PC-9 (cell line): ENCODE data around the gene NAMPT. TPM values are rescaled to one million over a fixed set of nuclear protein-coding genes. Genes with fewer than 3 reads are reported as not detected.
"Not testable (repeated sequence)": the region's sequence is repeated elsewhere in the genome, so short reads cannot be mapped to it uniquely, and the experiment has no call there.

Source experiments
- BruUV-seq: library from RNA; stranded (reverse); fragments of 400-500 nt; replicated peaks from 2 replicates; lab custom pipeline; 2021; lab: Mats Ljungman, UMichigan
- CTCF ChIA-PET: fragments of 300-600 bp; sonication (Branson Sonifier 250); formaldehyde crosslinking; loops from one replicate; lab custom pipeline; 2022; ENCODE audit warnings: antibody characterized with exemption; lab: Charles Lee
- POLR2A ChIA-PET: fragments of 300-600 bp; sonication (Branson Sonifier 250); formaldehyde crosslinking; loops from one replicate; lab custom pipeline; 2022; ENCODE audit warnings: antibody characterized with exemption; ENCODE audit not compliant: unreplicated experiment; lab: Charles Lee
- DNase-seq, 2 experiments: peaks; one replicate each; pipeline versions ENCODE4 v3.0.0 to v3.0.0-alpha.2; 2015 to 2022; ENCODE audit warnings: mixed read lengths in 1 of 2
- H2AFZ ChIP-seq: fragments of 200-600 bp; sonication (generic); 2 replicates; pipeline ENCODE4 v1.8.1; 2017; ENCODE audit warnings: antibody characterized with exemption
- H3F3A ChIP-seq: fragments of 200-600 bp; sonication (generic); 2 replicates; pipeline ENCODE4 v1.8.1; 2017; ENCODE audit warnings: antibody characterized with exemption, mild to moderate bottlenecking, low read depth; ENCODE audit not compliant: insufficient read depth
- H3K27ac ChIP-seq: fragments of 200-600 bp; sonication (generic); 2 replicates; pipeline ENCODE4 v1.6.1; 2016; ENCODE audit warnings: mixed run types
- H3K27me3 ChIP-seq: fragments of 200-600 bp; sonication (generic); 2 replicates; pipeline ENCODE4 v1.6.1; 2016; ENCODE audit warnings: low read depth, mixed run types; ENCODE audit not compliant: insufficient read depth
- H3K36me3 ChIP-seq: fragments of 200-600 bp; sonication (generic); 2 replicates; pipeline ENCODE4 v1.6.1; 2016; ENCODE audit warnings: low read depth, mixed run types
- H3K4me1 ChIP-seq: fragments of 200-600 bp; sonication (generic); replicated peaks from 2 replicates; pipeline ENCODE4 v1.6.1; 2016; ENCODE audit warnings: mixed run types; ENCODE audit not compliant: insufficient read depth
- H3K4me2 ChIP-seq: fragments of 200-600 bp; sonication (generic); 2 replicates; pipeline ENCODE4 v1.6.1; 2017; ENCODE audit warnings: mixed run types
- H3K4me3 ChIP-seq: fragments of 200-600 bp; sonication (generic); 2 replicates; pipeline ENCODE4 v1.6.1; 2016; ENCODE audit warnings: mixed run types
- H3K79me2 ChIP-seq: fragments of 200-600 bp; sonication (generic); 2 replicates; pipeline ENCODE4 v1.6.1; 2017; ENCODE audit warnings: low read depth, mixed run types
- H3K9me2 ChIP-seq: fragments of 200-600 bp; sonication (generic); 2 replicates; pipeline ENCODE4 v1.8.1; 2017; ENCODE audit warnings: mild to moderate bottlenecking; ENCODE audit not compliant: insufficient read depth
- H3K9me3 ChIP-seq: fragments of 200-600 bp; sonication (generic); 2 replicates; pipeline ENCODE4 v1.8.1; 2016; ENCODE audit warnings: low read depth; ENCODE audit not compliant: insufficient read depth
- H4K20me1 ChIP-seq: fragments of 200-600 bp; sonication (generic); 2 replicates; pipeline ENCODE4 v1.8.1; 2017; ENCODE audit not compliant: insufficient read depth
- CTCF ChIP-seq: fragments of 200-600 bp; sonication (generic); conservative IDR thresholded peaks from 2 replicates; pipeline ENCODE4 v1.6.1; 2017; ENCODE audit warnings: mixed run types, antibody characterized with exemption, mild to moderate bottlenecking, moderate library complexity
- EZH2 ChIP-seq: fragments of 200-600 bp; sonication (generic); IDR thresholded peaks from 2 replicates; pipeline ENCODE4 v1.8.0; 2017; ENCODE audit warnings: antibody characterized with exemption, low read depth
- intact Hi-C: fragments of 100-400 bp; cut with micrococcal nuclease; formaldehyde crosslinking; loops from one replicate; pipeline ENCODE4 v1.10.0; 2022; ENCODE audit not compliant: unreplicated experiment
- total RNA-seq: library from RNA; stranded (reverse); gene quantifications from 2 replicates; pipeline ENCODE4 v1.2.3, GENCODE V29; 2021

The NAMPT gene
- total RNA-seq, 1 experiment from 2014 or later = 302 TPM

GRCh38 chr7:106305732-106306131 lies 20.9 kb upstream of the NAMPT start:
- Histone ChIP-seq H3K9me2 (no peaks in the 10 kb centered on the region), H3K27me3 (no peaks in the 10 kb centered on the region), H3K4me2 (no peak overlapping the region), H3K9me3 (peaks cover 6% of the 10 kb centered on the region), H3K36me3 (no peaks in the 10 kb centered on the region), H3K4me1 (no peaks in the 10 kb centered on the region), H3K79me2 (no peaks in the 10 kb centered on the region), H4K20me1 (no peaks in the 10 kb centered on the region), H3K4me3 (no peak overlapping the region), H3K27ac (no peak overlapping the region), H3F3A (no peaks in the 10 kb centered on the region), H2AFZ (no peak overlapping the region)
- TF ChIP-seq EZH2 (no peak), CTCF (no peak)
- intact Hi-C loops = no loop called here
- no TSS peak for BruUV-seq
- CTCF ChIA-PET = no interaction called here
- POLR2A ChIA-PET = no interaction called here
- DNase-seq = no peak

GRCh38 chr7:106304568-106304967 lies 19.8 kb upstream of the NAMPT start:
- no peaks in the 10 kb centered on the region for H3K4me1 ChIP-seq
- CTCF ChIA-PET = no interaction called here
- TF ChIP-seq EZH2 = no peak
- TF ChIP-seq CTCF = no peak
- no peak overlapping the region for H3K4me2 ChIP-seq
- no TSS peak for BruUV-seq
- no peak overlapping the region for H3K27ac ChIP-seq
- H3K36me3 ChIP-seq = no peaks in the 10 kb centered on the region
- H3K9me2 ChIP-seq = no peaks in the 10 kb centered on the region
- H3K27me3 ChIP-seq = no peaks in the 10 kb centered on the region
- POLR2A ChIA-PET = no interaction called here
- intact Hi-C loops = no loop called here
- DNase-seq = no peak
- peaks cover 6% of the 10 kb centered on the region for H3K9me3 ChIP-seq
- H4K20me1 ChIP-seq = no peaks in the 10 kb centered on the region
- H3K4me3 ChIP-seq = no peak overlapping the region
- no peaks in the 10 kb centered on the region for H3K79me2 ChIP-seq
- no peaks in the 10 kb centered on the region for H3F3A ChIP-seq
- no peak overlapping the region for H2AFZ ChIP-seq

GRCh38 chr7:106298631-106299030 lies 13.8 kb upstream of the NAMPT start:
- H3K4me3 ChIP-seq, H2AFZ ChIP-seq, H3K9me2 ChIP-seq, POLR2A ChIA-PET, CTCF ChIA-PET, H4K20me1 ChIP-seq, BruUV-seq, H3K9me3 ChIP-seq, H3F3A ChIP-seq, H3K79me2 ChIP-seq, H3K4me2 ChIP-seq, H3K27me3 ChIP-seq, H3K4me1 ChIP-seq, H3K27ac ChIP-seq, intact Hi-C loops, H3K36me3 ChIP-seq, DNase-seq: not testable (repeated sequence)

- DNase-seq, H4K20me1 ChIP-seq, H3K27ac ChIP-seq, intact Hi-C loops, H3K9me2 ChIP-seq, H3K9me3 ChIP-seq, H3F3A ChIP-seq, H3K36me3 ChIP-seq, H3K27me3 ChIP-seq, H3K79me2 ChIP-seq, H3K4me1 ChIP-seq, H3K4me2 ChIP-seq, POLR2A ChIA-PET, H3K4me3 ChIP-seq, H2AFZ ChIP-seq, CTCF ChIA-PET, BruUV-seq: not testable (repeated sequence)
Measured at GRCh38 chr7:106298155-106298554, 13.4 kb upstream of the NAMPT start.
